H9 (cell line): ENCODE results near the gene HK2. TPM values are rescaled to one million over a fixed set of nuclear protein-coding genes. Genes with fewer than 3 reads are reported as not detected.

Experiments used
- DNase-seq: peaks from one replicate; pipeline ENCODE4 v3.0.0-alpha.2; 2017
- H2AFZ ChIP-seq: one replicate; pipeline ENCODE4 v1.6.1; 2013; ENCODE audit warnings: mild to moderate bottlenecking, low read length, control low read depth, moderate library complexity
- H2AK5ac ChIP-seq: 2 replicates; pipeline ENCODE4 v1.6.1; 2013; ENCODE audit warnings: low read length, control low read depth, mixed read lengths; ENCODE audit not compliant: insufficient read length
- H2BK120ac ChIP-seq: one replicate; pipeline ENCODE4 v1.6.1; 2013; ENCODE audit warnings: low read depth, mild to moderate bottlenecking, low read length, control low read depth, inconsistent platforms; ENCODE audit not compliant: poor library complexity, severe bottlenecking
- H2BK12ac ChIP-seq: 2 replicates; pipeline ENCODE4 v1.6.1; 2013; ENCODE audit warnings: low read length, control low read depth, mixed read lengths, low read depth; ENCODE audit not compliant: insufficient read length
- H2BK15ac ChIP-seq: 2 replicates; pipeline ENCODE4 v1.6.1; 2013; ENCODE audit warnings: low read depth, low read length, control low read depth
- H2BK20ac ChIP-seq: one replicate; pipeline ENCODE4 v1.6.1; 2013; ENCODE audit warnings: low read depth, mild to moderate bottlenecking, low read length, control low read depth, inconsistent platforms; ENCODE audit not compliant: poor library complexity, severe bottlenecking
- H2BK5ac ChIP-seq: 2 replicates; pipeline ENCODE4 v1.6.1; 2013; ENCODE audit warnings: low read length, control low read depth, mixed read lengths; ENCODE audit not compliant: insufficient read length
- H3K14ac ChIP-seq: 2 replicates; pipeline ENCODE4 v1.6.1; 2013; ENCODE audit warnings: low read length, control low read depth; ENCODE audit not compliant: insufficient read depth
- H3K18ac ChIP-seq: 2 replicates; pipeline ENCODE4 v1.6.1; 2013; ENCODE audit warnings: low read depth, mild to moderate bottlenecking, mixed read lengths, low read length, control low read depth; ENCODE audit not compliant: insufficient read length
- H3K23ac ChIP-seq: 2 replicates; pipeline ENCODE4 v1.6.1; 2013; ENCODE audit warnings: low read length, control low read depth, mixed read lengths, low read depth; ENCODE audit not compliant: insufficient read length
- H3K23me2 ChIP-seq: 2 replicates; pipeline ENCODE4 v1.6.1; 2013; ENCODE audit warnings: low read depth, mild to moderate bottlenecking, mixed read lengths, low read length, control low read depth; ENCODE audit not compliant: insufficient read length, poor library complexity, severe bottlenecking
- H3K27ac ChIP-seq: 2 replicates; pipeline ENCODE4 v1.5.1; 2013; ENCODE audit warnings: low read length, control low read depth, mixed read lengths, low read depth; ENCODE audit not compliant: insufficient read length
- H3K27me3 ChIP-seq: 2 replicates; pipeline ENCODE4 v1.6.1; 2013; ENCODE audit warnings: low read length, control low read depth, inconsistent platforms; ENCODE audit not compliant: insufficient read depth
- H3K4ac ChIP-seq: 2 replicates; pipeline ENCODE4 v1.6.1; 2013; ENCODE audit warnings: low read depth, mild to moderate bottlenecking, control low read depth, inconsistent platforms, low read length, moderate library complexity
- H3K4me1 ChIP-seq: 2 replicates; pipeline ENCODE4 v1.6.1; 2013; ENCODE audit warnings: low read length, control low read depth, inconsistent platforms; ENCODE audit not compliant: insufficient read depth
- H3K4me2 ChIP-seq: 2 replicates; pipeline ENCODE4 v1.6.1; 2013; ENCODE audit warnings: low read length, control low read depth, mixed read lengths; ENCODE audit not compliant: insufficient read length, insufficient read depth
- H3K56ac ChIP-seq: 2 replicates; pipeline ENCODE4 v1.6.1; 2013; ENCODE audit warnings: low read depth, mild to moderate bottlenecking, mixed read lengths, low read length, control low read depth; ENCODE audit not compliant: insufficient read length
- H3K79me1 ChIP-seq: 2 replicates; pipeline ENCODE4 v1.6.1; 2013; ENCODE audit warnings: low read depth, mild to moderate bottlenecking, moderate library complexity, low read length, control low read depth, inconsistent platforms; ENCODE audit not compliant: insufficient read depth, poor library complexity, severe bottlenecking
- H3K79me2 ChIP-seq: 2 replicates; pipeline ENCODE4 v1.6.1; 2013; ENCODE audit warnings: low read length, control low read depth, inconsistent platforms; ENCODE audit not compliant: insufficient read depth
- H3K9ac ChIP-seq: 2 replicates; pipeline ENCODE4 v1.6.1; 2013; ENCODE audit warnings: low read length, control low read depth, mixed read lengths; ENCODE audit not compliant: insufficient read length; ENCODE audit errors: extremely low read depth
- H3K9me3 ChIP-seq: one replicate; pipeline ENCODE4 v1.6.1; 2013; ENCODE audit warnings: low read depth, low read length, inconsistent platforms; ENCODE audit not compliant: control insufficient read depth
- H3T11ph ChIP-seq: one replicate; pipeline ENCODE4 v1.6.1; 2013; ENCODE audit warnings: mild to moderate bottlenecking, low read length, control low read depth, inconsistent platforms
- H4K20me1 ChIP-seq: one replicate; pipeline ENCODE4 v1.6.1; 2013; ENCODE audit not compliant: control insufficient read depth, insufficient read length, insufficient read depth
- H4K5ac ChIP-seq: 2 replicates; pipeline ENCODE4 v1.6.1; 2013; ENCODE audit warnings: low read depth, mild to moderate bottlenecking, mixed read lengths, low read length, control low read depth; ENCODE audit not compliant: insufficient read length
- H4K8ac ChIP-seq: replicated peaks from 2 replicates; pipeline ENCODE4 v1.6.1; 2013; ENCODE audit warnings: low read length, control low read depth, mixed read lengths, low read depth; ENCODE audit not compliant: insufficient read length
- H4K91ac ChIP-seq: 2 replicates; pipeline ENCODE4 v1.6.1; 2013; ENCODE audit warnings: low read depth, mild to moderate bottlenecking, moderate library complexity, mixed read lengths, low read length, control low read depth; ENCODE audit not compliant: insufficient read length
- H3K27ac Mint-ChIP-seq, 3 experiments: 2 replicates in 2 of 3; 3 replicates in 1 of 3; pipeline ENCODE4 v1.8.0; 2020 to 2021; ENCODE audit warnings: mixed read lengths in 3 of 3, mild to moderate bottlenecking in 1 of 3, moderate library complexity in 1 of 3
- H3K27me3 Mint-ChIP-seq: 2 replicates; pipeline ENCODE4 v1.8.0; 2021; ENCODE audit warnings: low read depth, mild to moderate bottlenecking, moderate library complexity, mixed read lengths
- H3K36me3 Mint-ChIP-seq, 3 experiments: 2 replicates in 2 of 3; 3 replicates in 1 of 3; pipeline ENCODE4 v1.8.0; 2020 to 2021; ENCODE audit warnings: low read depth in 3 of 3, mixed read lengths in 3 of 3; ENCODE audit not compliant: insufficient read depth in 1 of 3
- H3K4me1 Mint-ChIP-seq, 2 experiments: 2 replicates each; pipeline ENCODE4 v1.8.0; 2020; ENCODE audit warnings: mixed read lengths in 2 of 2
- H3K4me3 Mint-ChIP-seq, 2 experiments: 2 replicates in 1 of 2; 3 replicates in 1 of 2; pipeline ENCODE4 v1.8.0; 2020 to 2021; ENCODE audit warnings: mild to moderate bottlenecking in 2 of 2, mixed read lengths in 2 of 2, moderate library complexity in 1 of 2
- H3K9me3 Mint-ChIP-seq, 2 experiments: 2 replicates in 1 of 2; 3 replicates in 1 of 2; pipeline ENCODE4 v1.8.0; 2020; ENCODE audit warnings: mild to moderate bottlenecking in 2 of 2, mixed read lengths in 2 of 2, moderate library complexity in 1 of 2
- WGBS: extraction: QIAGEN DNeasy Blood & Tissue Kit; methylation state at CpG from one replicate; pipeline ENCODE4 v1.1.7; 2013; ENCODE audit warnings: missing lambda C conversion rate, low lambda C conversion rate, mixed read lengths; ENCODE audit not compliant: insufficient read length; ENCODE audit errors: extremely low coverage; 5-methylcytosine and 5-hydroxymethylcytosine counted together
- total RNA-seq: library from RNA; stranded (reverse); gene quantifications from 2 replicates; pipeline ENCODE4 v1.2.1, GENCODE V29; 2021
- TF ChIP-seq, protein P1 (sequence below): fragments of 200-600 bp; sonication (generic); conservative IDR thresholded peaks from 3 replicates; pipeline ENCODE4 v1.8.0; 2021; ENCODE audit warnings: antibody characterized with exemption, mild to moderate bottlenecking

Gene HK2
- total RNA-seq, 1 experiment from 2014 or later: 54.3 TPM

DNA sequence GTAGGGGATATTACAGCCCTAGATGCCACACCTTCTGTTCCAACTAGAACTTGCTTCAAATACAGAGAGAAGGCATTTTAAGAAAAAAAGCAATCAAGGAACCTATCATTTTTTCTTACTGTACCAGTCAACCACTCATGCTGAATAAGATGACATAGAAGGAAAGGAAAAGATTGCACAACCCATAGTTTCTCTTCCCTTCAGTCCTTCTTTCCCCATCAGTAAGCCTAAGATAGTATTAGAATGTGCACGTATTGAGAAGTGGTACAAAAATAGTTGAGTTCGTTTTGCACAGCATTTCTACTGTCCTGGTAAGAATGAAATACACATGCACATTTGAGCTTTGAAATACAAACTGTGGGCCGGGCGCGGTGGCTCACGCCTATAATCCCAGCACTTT is 27.0 kb upstream of the HK2 start:
- no peak overlapping the region for H3K4me3 Mint-ChIP-seq
- H2AK5ac ChIP-seq: no peak overlapping the region
- H2BK5ac ChIP-seq: no peak overlapping the region
- no peak overlapping the region for H2AFZ ChIP-seq
- no peak overlapping the region for H4K5ac ChIP-seq
- no peak overlapping the region for H3K14ac ChIP-seq
- H3K9me3 ChIP-seq: no peaks in the 10 kb centered on the region
- no peaks in the 10 kb centered on the region for H3K27me3 ChIP-seq
- H3K56ac ChIP-seq: no peak overlapping the region
- no peaks in the 10 kb centered on the region; a peak in 1 of 7 replicates for H3K36me3 Mint-ChIP-seq
- no peak overlapping the region for H2BK120ac ChIP-seq
- no peaks in the 10 kb centered on the region for H4K20me1 ChIP-seq
- H4K91ac ChIP-seq: no peak overlapping the region
- H3K18ac ChIP-seq: no peak overlapping the region
- H3K4me2 ChIP-seq: no peak overlapping the region
- H3K9me3 Mint-ChIP-seq: peaks cover 0 to 3% of the 10 kb centered on the region in 2 experiments; a peak in 1 of 5 replicates
- no peaks in the 10 kb centered on the region; the same call in 1 of the 2 replicates for H3K4me1 ChIP-seq
- no peak overlapping the region for H2BK12ac ChIP-seq
- peaks cover 3% of the 10 kb centered on the region; the same call in 1 of the 2 replicates for H3K27me3 Mint-ChIP-seq
- TF ChIP-seq, protein P1, sequence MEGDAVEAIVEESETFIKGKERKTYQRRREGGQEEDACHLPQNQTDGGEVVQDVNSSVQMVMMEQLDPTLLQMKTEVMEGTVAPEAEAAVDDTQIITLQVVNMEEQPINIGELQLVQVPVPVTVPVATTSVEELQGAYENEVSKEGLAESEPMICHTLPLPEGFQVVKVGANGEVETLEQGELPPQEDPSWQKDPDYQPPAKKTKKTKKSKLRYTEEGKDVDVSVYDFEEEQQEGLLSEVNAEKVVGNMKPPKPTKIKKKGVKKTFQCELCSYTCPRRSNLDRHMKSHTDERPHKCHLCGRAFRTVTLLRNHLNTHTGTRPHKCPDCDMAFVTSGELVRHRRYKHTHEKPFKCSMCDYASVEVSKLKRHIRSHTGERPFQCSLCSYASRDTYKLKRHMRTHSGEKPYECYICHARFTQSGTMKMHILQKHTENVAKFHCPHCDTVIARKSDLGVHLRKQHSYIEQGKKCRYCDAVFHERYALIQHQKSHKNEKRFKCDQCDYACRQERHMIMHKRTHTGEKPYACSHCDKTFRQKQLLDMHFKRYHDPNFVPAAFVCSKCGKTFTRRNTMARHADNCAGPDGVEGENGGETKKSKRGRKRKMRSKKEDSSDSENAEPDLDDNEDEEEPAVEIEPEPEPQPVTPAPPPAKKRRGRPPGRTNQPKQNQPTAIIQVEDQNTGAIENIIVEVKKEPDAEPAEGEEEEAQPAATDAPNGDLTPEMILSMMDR: no peak
- peaks cover 7 to 8% of the 10 kb centered on the region in 2 experiments for H3K4me1 Mint-ChIP-seq
- WGBS: no CpG with 5 or more reads among the region's 6 CpGs
- no peak overlapping the region for H3T11ph ChIP-seq
- H3K27ac ChIP-seq: no peak overlapping the region
- H2BK15ac ChIP-seq: no peak overlapping the region
- H3K23ac ChIP-seq: no peak overlapping the region
- no peak overlapping the region for H4K8ac ChIP-seq
- DNase-seq: no peak
- H3K9ac ChIP-seq: no peak overlapping the region
- H3K79me2 ChIP-seq: no peaks in the 10 kb centered on the region
- no peaks in the 10 kb centered on the region for H3K23me2 ChIP-seq
- H3K79me1 ChIP-seq: no peaks in the 10 kb centered on the region
- no peak overlapping the region for H2BK20ac ChIP-seq
- no peak overlapping the region for H3K4ac ChIP-seq
- H3K27ac Mint-ChIP-seq: no peak overlapping the region
